Upper lobe of left lung (tissue), 4 donors: ENCODE results near the gene XYLT1.

Experiments
- CTCF ChIP-seq, 6 experiments: fragments of 450-650 bp in 4 of 6; fragments of 200-600 bp in 2 of 6; sonication (generic) in 2 of 6; IDR thresholded peaks; one replicate each; pipeline ENCODE4 v1.5.1; 2016 to 2019; ENCODE audit warnings: antibody characterized with exemption in 6 of 6
- EP300 ChIP-seq, 4 donors: sonication (generic); formaldehyde crosslinking; IDR thresholded peaks; one replicate each; pipeline ENCODE4 v1.5.1; 2017; ENCODE audit warnings: antibody characterized with exemption in 4 of 4, control low read depth in 2 of 4
- POLR2A ChIP-seq, 4 donors: fragments of 450-650 bp; IDR thresholded peaks; one replicate each; pipeline ENCODE4 v1.5.1; 2016 to 2017; ENCODE audit warnings: antibody characterized with exemption in 4 of 4, mild to moderate bottlenecking in 2 of 4
- POLR2AphosphoS5 ChIP-seq, 2 donors: sonication (generic); formaldehyde crosslinking; IDR thresholded peaks; one replicate each; pipeline ENCODE4 v1.5.1; 2017; ENCODE audit warnings: antibody characterized with exemption in 2 of 2

- TF ChIP-seq CTCF (IDR thresholded peaks at IDR 0.05) (no peak), POLR2A (IDR thresholded peaks at IDR 0.05) (no peak), EP300 (IDR thresholded peaks at IDR 0.05) (no peak), POLR2AphosphoS5 (IDR thresholded peaks at IDR 0.05) (peak; percentile 10 to 18)
These were observed 21.8 kb downstream of the XYLT1 start for GRCh38 chr16:17448640-17449638.
